H1 (cell line): ENCODE measurements around the gene RAMACL. TPM values are rescaled to one million over a fixed set of nuclear protein-coding genes. Genes with fewer than 3 reads are reported as not detected.

Experiments used
- CTCF ChIA-PET: fragments of 300-600 bp; sonication (Branson Sonifier 250); formaldehyde crosslinking; loops from one replicate; lab custom pipeline; 2021; ENCODE audit not compliant: partially characterized antibody; lab: Charles Lee
- POLR2A ChIA-PET: fragments of 300-600 bp; sonication (Branson Sonifier 250); formaldehyde crosslinking; loops from one replicate; lab custom pipeline; 2021; ENCODE audit warnings: inconsistent platforms; ENCODE audit not compliant: partially characterized antibody; lab: Charles Lee
- DNase-seq, 2 experiments: peaks; one replicate each; pipeline versions ENCODE4 v3.0.0 to v3.0.0-alpha.2; 2010 to 2022; ENCODE audit warnings: low spot score in 2 of 2, low read depth in 1 of 2, mixed read lengths in 1 of 2
- FAIRE-seq: peaks from 2 replicates; lab custom pipeline; 2011; peaks lifted over from hg19 to GRCh38; lab: Jason Lieb, UNC
- H2AFZ ChIP-seq: 2 replicates; pipeline ENCODE4 v1.8.1; 2012; ENCODE audit warnings: low read length, inconsistent platforms
- H2AK5ac ChIP-seq: 2 replicates; pipeline ENCODE4 v1.6.1; 2013; ENCODE audit warnings: low read depth, low read length
- H2BK120ac ChIP-seq: replicated peaks from 2 replicates; pipeline ENCODE3; 2013; ENCODE audit warnings: low read depth, low read length, inconsistent platforms
- H2BK12ac ChIP-seq: 2 replicates; pipeline ENCODE4 v1.6.1; 2013; ENCODE audit warnings: low read depth, low read length
- H2BK15ac ChIP-seq: 2 replicates; pipeline ENCODE4 v1.6.1; 2013; ENCODE audit warnings: low read length
- H2BK20ac ChIP-seq: 2 replicates; pipeline ENCODE4 v1.6.1; 2013; ENCODE audit warnings: low read length
- H2BK5ac ChIP-seq: 2 replicates; pipeline ENCODE4 v1.6.1; 2013; ENCODE audit warnings: low read depth, low read length
- H3K14ac ChIP-seq: 2 replicates; pipeline ENCODE4 v1.6.1; 2013; ENCODE audit warnings: inconsistent platforms; ENCODE audit not compliant: insufficient read length
- H3K18ac ChIP-seq: 2 replicates; pipeline ENCODE4 v1.6.1; 2013; ENCODE audit warnings: low read length; ENCODE audit errors: extremely low read depth
- H3K23ac ChIP-seq: 2 replicates; pipeline ENCODE4 v1.6.1; 2013; ENCODE audit warnings: inconsistent platforms; ENCODE audit not compliant: insufficient read length
- H3K23me2 ChIP-seq: 2 replicates; pipeline ENCODE4 v1.6.1; 2013; ENCODE audit warnings: low read depth, low read length
- H3K27ac ChIP-seq: 2 replicates; pipeline ENCODE4 v1.6.1; 2011; ENCODE audit warnings: low read depth, low read length, inconsistent platforms
- H3K27me3 ChIP-seq, 4 experiments: replicated peaks in 1 of 4; 1 replicate in 1 of 4; 2 replicates in 3 of 4; pipeline versions ENCODE4 v1.6.1 to v1.8.1; 2011 to 2013; ENCODE audit warnings: low read length in 3 of 4, mild to moderate bottlenecking in 3 of 4, inconsistent platforms in 2 of 4, mixed read lengths in 2 of 4, moderate library complexity in 1 of 4; ENCODE audit not compliant: control insufficient read depth in 3 of 4, insufficient read depth in 3 of 4; ENCODE audit errors: extremely low read depth in 1 of 4
- H3K36me3 ChIP-seq, 4 experiments: 2 replicates each; pipeline versions ENCODE4 v1.6.1 to v1.8.1; 2011 to 2013; ENCODE audit warnings: mild to moderate bottlenecking in 4 of 4, low read length in 3 of 4, moderate library complexity in 2 of 4, control low read depth in 1 of 4, inconsistent platforms in 1 of 4; ENCODE audit not compliant: insufficient read depth in 4 of 4, control insufficient read depth in 2 of 4
- H3K4ac ChIP-seq: replicated peaks from 2 replicates; pipeline ENCODE3; 2013; ENCODE audit warnings: low read length, low read depth, mixed read lengths, inconsistent platforms; ENCODE audit not compliant: insufficient read length
- H3K4me1 ChIP-seq, 4 experiments: replicated peaks in 1 of 4; 1 replicate in 1 of 4; 2 replicates in 3 of 4; pipeline versions ENCODE4 v1.6.1 to v1.8.1; 2011 to 2013; ENCODE audit warnings: low read length in 3 of 4, inconsistent platforms in 2 of 4, mixed read lengths in 1 of 4; ENCODE audit not compliant: insufficient read depth in 4 of 4, control insufficient read depth in 3 of 4
- H3K4me2 ChIP-seq, 2 experiments: 2 replicates each; pipeline versions ENCODE4 v1.6.1 to v1.8.1; 2011 to 2013; ENCODE audit warnings: low read depth in 2 of 2, low read length in 2 of 2, control low read depth in 1 of 2, inconsistent platforms in 1 of 2, mild to moderate bottlenecking in 1 of 2; ENCODE audit not compliant: insufficient read depth in 1 of 2
- H3K4me3 ChIP-seq, 4 experiments: fragments of 200-600, 300-600 bp in 1 of 4; sonication (generic), shearing (Covaris generic), sonication (Bioruptor Twin) in 1 of 4; 2 replicates each; pipeline versions ENCODE4 v1.5.1 to v1.8.1; 2011 to 2016; ENCODE audit warnings: low read length in 4 of 4, low read depth in 3 of 4, control low read depth in 2 of 4, inconsistent platforms in 2 of 4, mild to moderate bottlenecking in 2 of 4, mixed read lengths in 1 of 4, moderate library complexity in 1 of 4; ENCODE audit not compliant: insufficient read depth in 2 of 4; ENCODE audit errors: extremely low read depth in 1 of 4
- H3K56ac ChIP-seq: replicated peaks from 2 replicates; pipeline ENCODE3; 2013; ENCODE audit warnings: low read depth, mild to moderate bottlenecking, mixed read lengths, low read length, inconsistent platforms; ENCODE audit not compliant: insufficient read length
- H3K79me1 ChIP-seq: 2 replicates; pipeline ENCODE4 v1.6.1; 2013; ENCODE audit warnings: low read depth, low read length, control low read depth
- H3K79me2 ChIP-seq, 2 experiments: 2 replicates each; pipeline versions ENCODE4 v1.6.1 to v1.8.1; 2012 to 2013; ENCODE audit warnings: low read length in 2 of 2, mild to moderate bottlenecking in 2 of 2, inconsistent platforms in 1 of 2; ENCODE audit not compliant: insufficient read depth in 2 of 2, control insufficient read depth in 1 of 2
- H3K9ac ChIP-seq, 4 experiments: replicated peaks in 1 of 4; 1 replicate in 1 of 4; 2 replicates in 3 of 4; pipeline versions ENCODE4 v1.6.1 to v1.8.1; 2011 to 2013; ENCODE audit warnings: low read depth in 3 of 4, low read length in 3 of 4, control low read depth in 2 of 4, mild to moderate bottlenecking in 2 of 4, moderate library complexity in 2 of 4, inconsistent platforms in 1 of 4; ENCODE audit errors: extremely low read depth in 1 of 4
- H3K9me3 ChIP-seq, 2 experiments: 2 replicates each; pipeline versions ENCODE4 v1.6.1 to v1.8.1; 2012 to 2013; ENCODE audit warnings: mild to moderate bottlenecking in 2 of 2, moderate library complexity in 2 of 2, control low read depth in 1 of 2, inconsistent platforms in 1 of 2, low read depth in 1 of 2, low read length in 1 of 2, mixed read lengths in 1 of 2; ENCODE audit not compliant: insufficient read depth in 2 of 2
- H4K20me1 ChIP-seq, 2 experiments: replicated peaks in 1 of 2; 2 replicates each; pipeline versions ENCODE3 to v1.8.1; 2011 to 2013; ENCODE audit warnings: inconsistent platforms in 2 of 2, low read length in 2 of 2, mild to moderate bottlenecking in 1 of 2; ENCODE audit not compliant: insufficient read depth in 2 of 2, control insufficient read depth in 1 of 2
- H4K5ac ChIP-seq: 2 replicates; pipeline ENCODE4 v1.6.1; 2013; ENCODE audit warnings: low read length, low read depth, mixed read lengths, inconsistent platforms; ENCODE audit not compliant: insufficient read length
- H4K8ac ChIP-seq: 2 replicates; pipeline ENCODE4 v1.8.0; 2013; ENCODE audit warnings: mild to moderate bottlenecking, moderate library complexity, low read length, inconsistent platforms; ENCODE audit not compliant: insufficient read depth; ENCODE audit errors: extremely low read depth
- H4K91ac ChIP-seq: replicated peaks from 2 replicates; pipeline ENCODE3; 2013; ENCODE audit warnings: low read length, mixed read lengths, inconsistent platforms; ENCODE audit not compliant: insufficient read length
- CTBP2 ChIP-seq: IDR thresholded peaks from 2 replicates; pipeline ENCODE4 v1.7.0; 2011; ENCODE audit warnings: borderline replicate concordance, mild to moderate bottlenecking, moderate library complexity, mixed read lengths, low read length; ENCODE audit not compliant: insufficient read depth, insufficient read length
- EZH2 ChIP-seq: fragments of 200-600 bp; sonication (generic); IDR thresholded peaks from 2 replicates; pipeline ENCODE4 v1.7.1; 2012; ENCODE audit warnings: low read depth, mild to moderate bottlenecking, moderate library complexity, low read length, inconsistent platforms; ENCODE audit not compliant: severe bottlenecking
- KDM1A ChIP-seq: fragments of 200-600, 300-600 bp; sonication (generic); IDR thresholded peaks from 2 replicates; pipeline ENCODE4 v1.7.1; 2016; ENCODE audit warnings: mild to moderate bottlenecking, low read length, borderline replicate concordance
- NRF1 ChIP-seq: IDR thresholded peaks from 2 replicates; pipeline ENCODE4 v1.6.1; 2011; ENCODE audit warnings: mild to moderate bottlenecking, low read depth, low read length, improper control_type of control experiment
- whole genome bisulfite sequencing, 2 experiments: shearing (Covaris generic) in 1 of 2; methylation state at CpG; one replicate each; pipeline versions ENCODE4 v1.1.6 to v1.1.7; 2013 to 2015; ENCODE audit warnings: low lambda C conversion rate in 2 of 2, mixed read lengths in 2 of 2, inconsistent platforms in 1 of 2, low coverage in 1 of 2, missing lambda C conversion rate in 1 of 2; ENCODE audit not compliant: insufficient replicate concordance in 2 of 2, insufficient coverage in 1 of 2, insufficient read length in 1 of 2; ENCODE audit errors: extremely low coverage in 1 of 2, missing lambda C conversion rate in 1 of 2; 5-methylcytosine and 5-hydroxymethylcytosine counted together
- polyA plus RNA-seq, 7 experiments: library from polyadenylated mRNA; depleted of rRNA in 3 of 7; stranded (reverse) in 5 of 7; unstranded in 2 of 7; fragments of >200 nt in 5 of 7; fragments of 200-250 nt in 2 of 7; gene quantifications; 1 replicate in 5 of 7; 2 replicates in 1 of 7; 4 replicates in 1 of 7; pipeline versions ENCODE4 v1.2.1 to v1.2.3, GENCODE V29; 2011 to 2013; ENCODE audit warnings: missing spikeins in 2 of 7, mixed read lengths in 2 of 7
- total RNA-seq: library from RNA; stranded (reverse); fragmentation: NEBNext Ultra II Directional; extraction: Animal tissue kit (Norgen Biotek cat#: 25700); gene quantifications from 2 replicates; pipeline ENCODE4 v1.2.1, GENCODE V29; 2021

Gene RAMACL
- total and polyA plus RNA-seq, 2 of the 8 experiments (the other 6 are each of a cell fraction or from before 2014, with no cell fraction given) = 0.23 to 0.97 TPM

GRCh38 chr6:166625356-166625755 is 38.9 kb upstream of the RAMACL start:
- Histone ChIP-seq H4K5ac (no peak overlapping the region), H3K18ac (no peak overlapping the region), H3K4me3 (peak overlapping the region in 1 of 4 experiments; percentile 74; a peak in 2 of 8 replicates), H2BK15ac (no peak overlapping the region), H4K8ac (no peak overlapping the region), H3K27me3 (peaks cover 0 to 31% (median 15%) of the 10 kb centered on the region in 4 experiments; a peak in 5 of 7 replicates), H3K27ac (no peak overlapping the region), H2AK5ac (no peak overlapping the region), H3K79me1 (peaks cover 3% of the 10 kb centered on the region; the same call in 1 of the 2 replicates), H3K23me2 (peaks cover 7% of the 10 kb centered on the region), H3K4me2 (peak overlapping the region; percentile 71 to 82; a peak in 2 of 4 replicates), H3K4me1 (peaks cover 6 to 25% (median 14%) of the 10 kb centered on the region in 4 experiments), H2BK5ac (no peak overlapping the region), H3K23ac (no peak overlapping the region), H4K20me1 (peaks cover 2 to 6% of the 10 kb centered on the region in 2 experiments), H2BK12ac (0 out of 2 replicates have a peak overlapping the region, but pooled peaks have one; percentile 3), H2BK120ac (no peak overlapping the region), H3K79me2 (peaks cover 4 to 43% of the 10 kb centered on the region in 2 experiments), H2BK20ac (no peak overlapping the region), H3K4ac (no peak overlapping the region), H2AFZ (no peak overlapping the region), H3K56ac (no peak overlapping the region), H4K91ac (no peak overlapping the region), H3K9me3 (no peaks in the 10 kb centered on the region), H3K14ac (no peak overlapping the region), H3K36me3 (no peaks in the 10 kb centered on the region), H3K9ac (no peak overlapping the region)
- WGBS, 2 experiments = 69% methylated on average over 5 of the region's 5 CpGs; no CpG with 5 or more reads in 1 of the 2 experiments
- DNase-seq (no peak), FAIRE-seq (no peak)
- CTCF ChIA-PET = interaction anchor here (1.2 kb wide), 1 partner anchor 12 kb away, joined by 4 read pairs; no protein-coding TSS in a partner anchor
- POLR2A ChIA-PET = interaction anchor here (1.0 to 2.7 kb wide), 2 partner anchors 13 to 131 kb away, joined by 3 to 19 read pairs; no protein-coding TSS in a partner anchor
- TF ChIP-seq KDM1A (no peak), CTBP2 (no peak), NRF1 (no peak), EZH2 (no peak)
